ENCODE results near the gene ARL6.

GRCh38 chr3:97831140-97831539 is 66.6 kb downstream of the ARL6 start:
- no peak for TF ChIP-seq ZFP3 (CRISPR knock-in tag; IDR thresholded peaks at IDR 0.05)
- no peak for TF ChIP-seq CSRNP3 (CRISPR knock-in tag; IDR thresholded peaks at IDR 0.05)
